ENCODE results near the gene UBE2E2.

The UBE2E2 gene

DNA sequence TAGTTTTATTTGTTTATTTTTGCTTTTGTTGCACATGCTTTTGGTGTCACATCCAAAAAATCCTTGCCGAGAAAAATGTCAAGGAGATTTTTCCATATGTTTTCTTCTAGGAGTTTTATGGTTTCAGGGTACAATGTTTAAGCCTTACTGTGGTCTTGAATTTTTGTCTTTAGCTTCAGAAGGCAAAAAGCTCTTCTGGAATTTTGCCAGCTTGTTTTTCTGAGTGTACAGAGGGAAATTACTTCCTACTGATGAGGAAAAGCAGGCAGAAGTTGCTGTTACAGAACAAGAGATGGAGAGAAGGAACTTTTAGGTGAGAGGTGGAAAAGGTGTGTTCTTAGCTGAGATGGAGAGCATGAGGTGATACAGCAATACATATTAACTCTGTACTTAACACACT lies 59.6 kb downstream of the UBE2E2 start:
- Histone ChIP-seq H3K36me3 (ENCODE audit: insufficient read depth, low read length) (no peaks in the 10 kb centered on the region), H3K27me3 (ENCODE audit: control insufficient read depth in 1 of 2, insufficient read depth in 2 of 2, low read length in 2 of 2) (no peaks in the 10 kb centered on the region), H3K4me3 (ENCODE audit: low read depth in 1 of 2, low read length in 2 of 2) (no peak overlapping the region), H3K9ac (ENCODE audit: low read length) (no peak overlapping the region), H3K4me1 (ENCODE audit: insufficient read depth, low read length) (no peaks in the 10 kb centered on the region), H3K27ac (ENCODE audit: low read depth, low read length) (no peak overlapping the region), H3K9me3 (ENCODE audit: low read length) (no peaks in the 10 kb centered on the region)

DNA sequence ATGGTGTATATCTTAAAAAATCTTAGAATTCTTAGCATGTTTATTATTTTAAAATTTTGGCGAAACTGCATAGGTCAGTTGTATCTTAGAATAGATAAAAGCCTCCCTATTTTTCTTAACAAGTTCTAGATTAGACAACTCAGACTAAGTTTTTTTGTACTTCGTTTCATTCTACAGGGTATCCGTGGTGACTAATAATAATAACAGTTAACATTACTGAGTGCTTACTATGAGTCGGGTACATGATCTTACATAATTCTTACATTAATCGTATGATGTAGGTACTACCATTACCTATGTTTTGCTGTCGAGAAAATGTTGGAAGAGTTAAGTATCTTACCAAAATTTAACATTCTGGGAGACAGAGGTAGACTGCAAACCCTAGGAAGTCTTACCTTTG lies 60.7 kb downstream of the UBE2E2 start:
- Histone ChIP-seq H3K36me3 (ENCODE audit: insufficient read depth, low read length) (no peaks in the 10 kb centered on the region), H3K4me1 (ENCODE audit: insufficient read depth, low read length) (no peaks in the 10 kb centered on the region)

DNA sequence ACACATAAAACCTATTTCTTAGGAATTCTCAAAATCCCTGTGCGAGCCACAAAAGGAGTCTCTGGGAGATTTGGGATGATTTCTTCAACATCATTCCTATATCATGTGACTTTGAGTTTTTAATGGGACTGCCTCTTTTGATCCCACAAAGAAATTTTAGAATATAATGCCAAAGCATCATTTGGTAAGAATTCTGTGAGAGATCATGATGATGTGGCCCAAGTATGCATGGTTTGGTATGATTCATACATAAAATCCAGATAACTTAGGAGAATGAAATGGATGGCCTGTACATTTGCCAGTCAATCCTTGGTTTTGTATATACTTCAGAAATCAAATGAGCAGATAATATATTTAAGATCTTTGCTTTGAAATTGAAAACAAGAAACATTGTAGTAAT lies 61.3 kb downstream of the UBE2E2 start:
- Histone ChIP-seq H3K4me1 (ENCODE audit: insufficient read depth, low read length) (no peaks in the 10 kb centered on the region), H3K9ac (ENCODE audit: low read length) (no peak overlapping the region), H3K4me3 (ENCODE audit: low read depth in 1 of 2, low read length in 2 of 2) (no peak overlapping the region), H3K9me3 (ENCODE audit: low read length) (no peaks in the 10 kb centered on the region), H3K36me3 (ENCODE audit: insufficient read depth, low read length) (no peaks in the 10 kb centered on the region), H3K27ac (ENCODE audit: low read depth, low read length) (no peak overlapping the region), H3K27me3 (ENCODE audit: control insufficient read depth in 1 of 2, insufficient read depth in 2 of 2, low read length in 2 of 2) (no peaks in the 10 kb centered on the region)

More for the DNA sequence above, 60.7 kb downstream of the UBE2E2 start:
- H3K9ac ChIP-seq (ENCODE audit: low read length), result no peak overlapping the region
- H3K4me3 ChIP-seq (ENCODE audit: low read depth in 1 of 2, low read length in 2 of 2), result no peak overlapping the region
- H3K9me3 ChIP-seq (ENCODE audit: low read length), result no peaks in the 10 kb centered on the region
- H3K27me3 ChIP-seq (ENCODE audit: control insufficient read depth in 1 of 2, insufficient read depth in 2 of 2, low read length in 2 of 2), result no peaks in the 10 kb centered on the region
- H3K27ac ChIP-seq (ENCODE audit: low read depth, low read length), result no peak overlapping the region

DNA sequence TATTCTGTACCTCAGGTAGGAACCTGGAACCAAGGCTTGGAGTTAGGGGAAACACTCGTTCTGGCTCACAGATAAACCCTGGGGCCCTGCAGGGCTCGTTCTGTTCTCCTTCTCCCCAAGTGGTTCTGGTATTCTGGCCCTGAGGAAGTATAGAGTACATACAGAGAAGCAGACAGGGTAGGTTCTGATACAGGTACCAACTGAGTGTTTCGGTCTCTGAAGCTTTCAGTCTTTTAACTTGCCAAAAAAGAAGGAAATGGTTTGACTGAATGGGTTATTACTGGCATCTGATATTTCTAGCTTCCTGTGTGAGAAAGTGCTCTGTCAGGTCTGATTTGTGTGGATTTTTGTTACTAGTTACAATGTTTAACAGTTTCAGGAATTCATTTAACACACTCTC lies 67.3 kb downstream of the UBE2E2 start:
- H3K27ac ChIP-seq (ENCODE audit: low read depth, low read length), result no peak overlapping the region
- no peaks in the 10 kb centered on the region for H3K4me1 ChIP-seq (ENCODE audit: insufficient read depth, low read length)
- H3K27me3 ChIP-seq (ENCODE audit: control insufficient read depth in 1 of 2, insufficient read depth in 2 of 2, low read length in 2 of 2), result no peaks in the 10 kb centered on the region
- no peaks in the 10 kb centered on the region for H3K36me3 ChIP-seq (ENCODE audit: insufficient read depth, low read length)
- H3K9me3 ChIP-seq (ENCODE audit: low read length), result no peaks in the 10 kb centered on the region
- H3K9ac ChIP-seq (ENCODE audit: low read length), result no peak overlapping the region
- H3K4me3 ChIP-seq (ENCODE audit: low read depth in 1 of 2, low read length in 2 of 2), result no peak overlapping the region

DNA sequence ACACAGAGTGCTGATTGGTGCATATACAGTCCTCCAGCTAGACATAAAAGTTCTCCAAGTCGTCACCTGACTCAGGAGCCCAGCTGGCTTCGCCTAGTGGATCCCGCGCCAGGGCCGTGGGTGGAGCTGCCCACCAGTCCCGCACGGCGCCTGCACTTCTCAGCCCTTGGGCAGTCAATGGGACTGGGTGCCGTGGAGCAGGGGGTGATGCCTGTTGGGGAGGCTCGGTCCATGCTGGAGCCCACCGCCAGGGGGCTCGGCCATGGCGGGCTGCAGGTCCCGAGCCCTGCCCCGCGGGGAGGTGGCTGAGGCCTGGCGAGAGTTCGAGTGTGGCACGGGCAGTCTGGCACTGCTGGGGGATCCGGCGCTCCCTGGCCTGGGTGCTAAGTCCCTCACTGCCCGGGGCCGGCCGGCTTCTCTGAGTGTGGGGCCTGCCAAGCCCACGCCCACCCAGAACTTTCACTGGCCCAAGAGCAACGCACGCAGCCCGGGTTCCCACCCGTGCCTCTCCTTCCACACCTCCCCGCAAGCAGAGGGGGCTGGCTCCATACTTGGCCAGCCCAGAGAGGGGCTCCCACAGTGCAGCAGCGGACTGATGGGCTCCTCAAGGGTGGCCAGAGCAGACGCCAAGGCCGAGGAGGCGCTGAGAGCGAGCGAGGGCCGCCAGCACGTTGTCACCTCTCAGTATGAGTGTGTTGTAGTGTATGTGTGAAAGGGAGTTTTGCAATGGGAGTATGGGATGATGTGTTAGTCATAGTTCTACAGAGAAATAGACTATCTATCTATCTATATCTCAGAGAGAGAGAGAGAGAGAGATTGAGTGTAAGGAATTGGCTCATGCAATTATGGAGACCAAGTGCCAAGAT lies 69.0 kb downstream of the UBE2E2 start:
- H3K4me3 ChIP-seq (ENCODE audit: low read depth in 1 of 2, low read length in 2 of 2), result no peak overlapping the region
- no peaks in the 10 kb centered on the region for H3K9me3 ChIP-seq (ENCODE audit: low read length)
- H3K36me3 ChIP-seq (ENCODE audit: insufficient read depth, low read length), result no peaks in the 10 kb centered on the region
- H3K27me3 ChIP-seq (ENCODE audit: control insufficient read depth in 1 of 2, insufficient read depth in 2 of 2, low read length in 2 of 2), result no peaks in the 10 kb centered on the region
- no peak overlapping the region for H3K9ac ChIP-seq (ENCODE audit: low read length)
- H3K4me1 ChIP-seq (ENCODE audit: insufficient read depth, low read length), result no peaks in the 10 kb centered on the region
- no peak overlapping the region for H3K27ac ChIP-seq (ENCODE audit: low read depth, low read length)

DNA sequence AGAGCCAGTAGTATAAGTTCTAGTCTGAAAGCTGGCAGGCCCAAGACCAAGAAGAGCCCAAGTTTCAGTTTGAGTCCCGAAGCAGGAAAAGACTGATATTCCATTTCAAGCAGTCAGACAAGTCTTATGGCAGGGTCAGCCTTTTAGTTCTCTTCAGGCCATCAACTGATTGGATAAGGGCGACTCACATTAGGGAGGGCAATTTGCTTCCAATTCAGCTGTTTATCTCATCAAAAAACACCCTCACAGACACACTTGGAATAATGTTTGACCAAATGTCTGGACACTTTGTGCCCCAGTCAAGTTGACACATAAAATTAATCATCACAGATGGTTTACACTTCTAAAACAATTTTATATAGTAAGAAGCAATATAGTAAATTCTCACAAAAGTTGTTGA lies 69.7 kb downstream of the UBE2E2 start:
- no peaks in the 10 kb centered on the region for H3K27me3 ChIP-seq (ENCODE audit: control insufficient read depth in 1 of 2, insufficient read depth in 2 of 2, low read length in 2 of 2)
- H3K9ac ChIP-seq (ENCODE audit: low read length), result no peak overlapping the region
- no peak overlapping the region for H3K27ac ChIP-seq (ENCODE audit: low read depth, low read length)
- no peaks in the 10 kb centered on the region for H3K36me3 ChIP-seq (ENCODE audit: insufficient read depth, low read length)
- no peaks in the 10 kb centered on the region for H3K9me3 ChIP-seq (ENCODE audit: low read length)
- no peak overlapping the region for H3K4me3 ChIP-seq (ENCODE audit: low read depth in 1 of 2, low read length in 2 of 2)
- H3K4me1 ChIP-seq (ENCODE audit: insufficient read depth, low read length), result no peaks in the 10 kb centered on the region

DNA sequence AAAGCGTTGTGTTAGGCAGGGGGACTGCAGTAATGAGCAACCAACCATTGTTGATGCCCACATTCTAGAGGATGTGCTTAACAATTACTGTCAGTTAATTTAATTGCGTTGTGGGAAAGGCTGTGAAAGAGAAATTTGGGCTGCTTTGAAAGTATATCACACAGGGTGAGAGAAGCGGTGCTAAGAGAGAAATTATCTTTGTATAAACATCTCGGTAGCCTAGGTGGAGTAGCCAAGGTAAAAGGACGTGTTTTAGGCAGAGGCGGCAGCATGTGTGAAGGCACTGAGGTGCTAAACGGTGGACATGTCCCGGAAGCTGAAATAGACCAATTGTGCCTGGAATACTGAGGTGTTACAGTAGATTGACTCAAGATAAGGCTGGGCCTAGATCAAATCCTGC lies 71.9 kb downstream of the UBE2E2 start:
- Histone ChIP-seq H3K9me3 (ENCODE audit: low read length) (no peaks in the 10 kb centered on the region), H3K27ac (ENCODE audit: low read depth, low read length) (no peak overlapping the region), H3K36me3 (ENCODE audit: insufficient read depth, low read length) (no peaks in the 10 kb centered on the region), H3K4me3 (ENCODE audit: low read depth in 1 of 2, low read length in 2 of 2) (no peak overlapping the region), H3K4me1 (ENCODE audit: insufficient read depth, low read length) (no peaks in the 10 kb centered on the region), H3K27me3 (ENCODE audit: control insufficient read depth in 1 of 2, insufficient read depth in 2 of 2, low read length in 2 of 2) (no peaks in the 10 kb centered on the region), H3K9ac (ENCODE audit: low read length) (no peak overlapping the region)

DNA sequence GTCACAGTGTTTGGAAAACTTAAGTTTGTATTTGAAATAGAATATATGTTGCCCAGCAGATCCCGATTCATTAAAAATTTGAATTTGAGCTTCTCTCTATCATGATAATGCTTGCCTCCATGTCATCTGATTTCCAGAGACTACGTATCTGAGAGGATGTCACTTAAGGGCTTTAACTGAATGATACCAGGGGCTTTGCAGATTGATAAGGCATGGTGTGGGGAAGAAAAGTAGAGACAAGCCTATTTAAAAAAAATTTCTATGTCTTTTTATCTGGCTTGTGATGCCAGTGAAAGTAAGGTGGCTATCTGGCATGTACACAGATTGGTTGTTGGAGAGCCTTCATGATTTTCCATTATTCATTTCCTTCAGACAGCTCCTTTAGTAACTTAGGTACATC lies 72.7 kb downstream of the UBE2E2 start:
- H3K9ac ChIP-seq (ENCODE audit: low read length), result no peak overlapping the region
- no peak overlapping the region for H3K27ac ChIP-seq (ENCODE audit: low read depth, low read length)
- H3K4me1 ChIP-seq (ENCODE audit: insufficient read depth, low read length), result no peaks in the 10 kb centered on the region
- no peak overlapping the region for H3K4me3 ChIP-seq (ENCODE audit: low read depth in 1 of 2, low read length in 2 of 2)
- no peaks in the 10 kb centered on the region for H3K9me3 ChIP-seq (ENCODE audit: low read length)
- no peaks in the 10 kb centered on the region for H3K27me3 ChIP-seq (ENCODE audit: control insufficient read depth in 1 of 2, insufficient read depth in 2 of 2, low read length in 2 of 2)
- no peaks in the 10 kb centered on the region for H3K36me3 ChIP-seq (ENCODE audit: insufficient read depth, low read length)

DNA sequence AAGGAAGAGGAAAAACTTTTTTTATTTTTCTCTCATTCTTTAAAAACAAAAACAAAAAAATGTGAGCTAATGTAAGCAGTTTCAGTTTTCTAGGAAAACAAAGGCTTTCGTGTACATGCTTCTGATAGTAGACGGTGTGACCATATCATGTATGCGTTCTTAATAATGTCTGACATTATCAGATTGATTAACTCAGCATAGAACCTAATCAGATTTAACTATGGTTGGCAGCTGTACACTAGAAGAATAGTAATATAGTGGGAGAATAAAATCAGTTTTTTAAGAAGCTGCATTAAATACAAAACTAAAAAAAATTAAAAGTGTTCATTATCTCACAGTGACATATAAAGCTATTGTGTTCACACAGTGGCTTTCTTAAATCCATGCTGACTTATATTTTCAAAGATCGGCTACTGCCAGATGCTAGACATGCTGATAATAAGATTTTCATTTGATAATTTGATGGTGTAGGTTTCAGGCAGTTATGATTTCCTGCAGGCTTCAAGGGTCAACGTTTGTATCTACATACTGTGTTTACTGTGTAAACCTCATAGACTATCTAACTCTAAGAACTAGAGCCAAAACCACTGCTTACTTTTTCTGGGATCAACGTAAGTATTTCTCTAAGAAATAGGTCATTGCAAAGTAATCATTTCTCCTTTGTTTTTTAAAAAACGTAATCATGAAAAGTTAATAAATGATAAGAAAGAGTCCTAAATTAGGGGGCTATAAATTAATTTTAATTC lies 74.0 kb downstream of the UBE2E2 start:
- no peaks in the 10 kb centered on the region for H3K27me3 ChIP-seq (ENCODE audit: control insufficient read depth in 1 of 2, insufficient read depth in 2 of 2, low read length in 2 of 2)
- H3K4me1 ChIP-seq (ENCODE audit: insufficient read depth, low read length), result no peaks in the 10 kb centered on the region
- no peaks in the 10 kb centered on the region for H3K9me3 ChIP-seq (ENCODE audit: low read length)
- H3K36me3 ChIP-seq (ENCODE audit: insufficient read depth, low read length), result no peaks in the 10 kb centered on the region
- no peak overlapping the region for H3K9ac ChIP-seq (ENCODE audit: low read length)
- H3K27ac ChIP-seq (ENCODE audit: low read depth, low read length), result no peak overlapping the region
- no peak overlapping the region for H3K4me3 ChIP-seq (ENCODE audit: low read depth in 1 of 2, low read length in 2 of 2)

DNA sequence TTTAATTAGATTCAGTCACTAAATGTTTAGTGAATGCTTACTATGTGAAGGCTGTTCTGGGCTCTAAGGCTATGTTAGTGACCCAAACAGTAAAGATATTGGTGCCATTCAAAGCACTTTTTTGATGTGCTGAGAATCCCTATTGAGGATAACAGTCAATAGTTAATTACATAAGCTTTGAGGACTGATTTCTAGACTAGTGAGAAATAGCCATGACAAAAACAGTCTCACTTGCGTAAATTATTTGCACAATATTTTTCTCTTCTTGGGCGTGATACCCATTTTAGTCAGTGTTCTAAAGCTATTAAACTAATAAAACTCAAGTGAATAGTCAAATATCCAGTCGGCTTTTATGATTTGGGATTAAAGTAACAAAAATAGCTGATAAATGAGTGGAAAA lies 74.6 kb downstream of the UBE2E2 start:
- Histone ChIP-seq H3K4me3 (ENCODE audit: low read depth in 1 of 2, low read length in 2 of 2) (no peak overlapping the region), H3K27ac (ENCODE audit: low read depth, low read length) (no peak overlapping the region), H3K9me3 (ENCODE audit: low read length) (no peaks in the 10 kb centered on the region), H3K9ac (ENCODE audit: low read length) (no peak overlapping the region), H3K4me1 (ENCODE audit: insufficient read depth, low read length) (no peaks in the 10 kb centered on the region), H3K27me3 (ENCODE audit: control insufficient read depth in 1 of 2, insufficient read depth in 2 of 2, low read length in 2 of 2) (no peaks in the 10 kb centered on the region), H3K36me3 (ENCODE audit: insufficient read depth, low read length) (no peaks in the 10 kb centered on the region)

DNA sequence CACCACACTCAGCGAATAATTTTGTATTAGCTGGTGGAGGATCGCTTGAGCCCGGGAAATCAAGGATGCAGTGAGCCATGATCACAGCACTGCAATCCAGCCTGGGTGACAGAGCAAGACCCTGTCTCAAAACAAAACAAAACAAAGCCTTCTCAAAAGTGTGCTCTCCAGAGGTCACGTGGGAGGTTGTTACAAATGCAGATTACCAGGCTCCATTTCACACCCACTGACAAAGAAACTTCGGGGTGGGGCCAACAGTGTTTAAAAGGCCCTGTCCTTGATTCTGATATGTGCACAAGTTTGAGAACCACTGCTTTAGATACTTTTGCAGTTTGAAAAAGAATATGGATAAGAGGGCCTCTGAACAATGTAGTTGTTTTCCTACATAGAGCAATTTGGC lies 80.5 kb downstream of the UBE2E2 start:
- Histone ChIP-seq H3K9me3 (ENCODE audit: low read length) (no peaks in the 10 kb centered on the region), H3K9ac (ENCODE audit: low read length) (no peak overlapping the region), H3K36me3 (ENCODE audit: insufficient read depth, low read length) (no peaks in the 10 kb centered on the region), H3K27me3 (ENCODE audit: control insufficient read depth in 1 of 2, insufficient read depth in 2 of 2, low read length in 2 of 2) (no peaks in the 10 kb centered on the region), H3K4me1 (ENCODE audit: insufficient read depth, low read length) (no peaks in the 10 kb centered on the region), H3K27ac (ENCODE audit: low read depth, low read length) (no peak overlapping the region), H3K4me3 (ENCODE audit: low read depth in 1 of 2, low read length in 2 of 2) (no peak overlapping the region)

DNA sequence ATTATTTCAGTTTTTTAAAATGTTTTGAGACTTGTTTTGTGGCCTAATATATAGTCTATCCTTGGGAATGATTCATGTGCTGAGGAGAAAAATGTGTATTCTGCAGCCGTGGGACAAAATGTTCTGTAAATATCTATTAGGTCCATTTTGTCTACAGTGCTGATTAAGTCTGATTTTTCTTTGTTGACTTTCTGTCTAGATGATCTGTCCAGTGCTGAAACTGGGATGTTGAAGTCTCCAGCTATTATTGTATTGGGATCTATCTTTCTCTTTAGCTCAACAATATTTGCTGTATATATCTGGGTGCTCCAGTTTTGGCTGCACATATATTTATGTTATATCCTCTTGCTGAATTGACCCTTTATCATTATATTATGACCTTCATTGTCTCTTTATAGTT lies 85.2 kb downstream of the UBE2E2 start:
- H3K4me1 ChIP-seq (ENCODE audit: insufficient read depth, low read length), result no peaks in the 10 kb centered on the region
- H3K9me3 ChIP-seq (ENCODE audit: low read length), result no peaks in the 10 kb centered on the region
- H3K27me3 ChIP-seq (ENCODE audit: control insufficient read depth in 1 of 2, insufficient read depth in 2 of 2, low read length in 2 of 2), result no peaks in the 10 kb centered on the region
- H3K9ac ChIP-seq (ENCODE audit: low read length), result no peak overlapping the region
- no peaks in the 10 kb centered on the region for H3K36me3 ChIP-seq (ENCODE audit: insufficient read depth, low read length)
- H3K4me3 ChIP-seq (ENCODE audit: low read depth in 1 of 2, low read length in 2 of 2), result no peak overlapping the region
- H3K27ac ChIP-seq (ENCODE audit: low read depth, low read length), result no peak overlapping the region

Data from muscle layer of colon (tissue), 2 donors.